ENCODE data around the gene RPS19.
"Not testable (repeated sequence)": the region's sequence is repeated elsewhere in the genome, so short reads cannot be mapped to it uniquely, and the experiment has no call there.

RPS19 gene

GRCh38 chr19:41860419-41861115, 512 bp downstream of the RPS19 start:
- peak; percentile 54 for DNase-seq

- DNase-seq, result no peak
These were observed 1.2 kb downstream of the RPS19 start for GRCh38 chr19:41861116-41861768.

- no peak for DNase-seq
These were observed 1.8 kb downstream of the RPS19 start for GRCh38 chr19:41861846-41862245.

- no peak for DNase-seq
These were observed 2.5 kb downstream of the RPS19 start for GRCh38 chr19:41862445-41862986.

- no peak for DNase-seq
These were observed 3.3 kb downstream of the RPS19 start for GRCh38 chr19:41863209-41863931.

- DNase-seq, result no peak
These were observed 4.3 kb downstream of the RPS19 start for GRCh38 chr19:41864374-41864773.

GRCh38 chr19:41866284-41866683, 6.2 kb downstream of the RPS19 start:
- DNase-seq, result peak; percentile 38

- no peak for DNase-seq
These were observed 8.3 kb downstream of the RPS19 start for GRCh38 chr19:41868120-41868988.

- no peak for DNase-seq
These were observed 8.9 kb downstream of the RPS19 start for GRCh38 chr19:41868989-41869300.

GRCh38 chr19:41869374-41869955, 9.4 kb downstream of the RPS19 start:
- DNase-seq, result peak; percentile 93

- no peak for DNase-seq
These were observed 10.4 kb downstream of the RPS19 start for GRCh38 chr19:41870401-41870873.

- DNase-seq, result no peak
These were observed 11.7 kb downstream of the RPS19 start for GRCh38 chr19:41871573-41872383.

GRCh38 chr19:41872384-41872774, 12.3 kb downstream of the RPS19 start:
- no peak for DNase-seq

GRCh38 chr19:41872775-41873647, 13.0 kb downstream of the RPS19 start:
- DNase-seq, result peak; percentile 77

GRCh38 chr19:41875973-41876372, 15.9 kb downstream of the RPS19 start:
- not testable (repeated sequence) for DNase-seq

- DNase-seq, result no peak
These were observed 17.1 kb downstream of the RPS19 start, which contains the start of gene CD79A for GRCh38 chr19:41876847-41877832. Gene CD79A (plus strand): TSS chr19:41877279. CDS start chr19:41877305, 26 bp downstream.

- no peak for DNase-seq
These were observed 18.2 kb downstream of the RPS19 start for GRCh38 chr19:41877916-41878905.

- DNase-seq, result no peak
These were observed 19.0 kb downstream of the RPS19 start for GRCh38 chr19:41879080-41879479.

All from NCI-H146 (cell line).